PC-3 (cell line): Measurements from ENCODE around the gene WIPF3.

ENCODE experiments used
- EZH2 ChIP-seq: fragments of 300-600 bp; sonication (generic); IDR thresholded peaks from one replicate; pipeline ENCODE4 v1.6.1; 2017; ENCODE audit warnings: antibody characterized with exemption, mild to moderate bottlenecking, low read length; ENCODE audit not compliant: unreplicated experiment
- EZH2phosphoT487 ChIP-seq: fragments of 300-600 bp; sonication (generic); IDR thresholded peaks from 2 replicates; pipeline ENCODE4 v1.6.1; 2018; ENCODE audit warnings: mild to moderate bottlenecking, antibody characterized with exemption, low read length, borderline replicate concordance
- TF ChIP-seq, protein P1 (sequence below): fragments of 300-600 bp; sonication (generic); conservative IDR thresholded peaks from 2 replicates; pipeline ENCODE4 v1.5.1; 2017; ENCODE audit warnings: antibody characterized with exemption, low read depth, mild to moderate bottlenecking, low read length

DNA sequence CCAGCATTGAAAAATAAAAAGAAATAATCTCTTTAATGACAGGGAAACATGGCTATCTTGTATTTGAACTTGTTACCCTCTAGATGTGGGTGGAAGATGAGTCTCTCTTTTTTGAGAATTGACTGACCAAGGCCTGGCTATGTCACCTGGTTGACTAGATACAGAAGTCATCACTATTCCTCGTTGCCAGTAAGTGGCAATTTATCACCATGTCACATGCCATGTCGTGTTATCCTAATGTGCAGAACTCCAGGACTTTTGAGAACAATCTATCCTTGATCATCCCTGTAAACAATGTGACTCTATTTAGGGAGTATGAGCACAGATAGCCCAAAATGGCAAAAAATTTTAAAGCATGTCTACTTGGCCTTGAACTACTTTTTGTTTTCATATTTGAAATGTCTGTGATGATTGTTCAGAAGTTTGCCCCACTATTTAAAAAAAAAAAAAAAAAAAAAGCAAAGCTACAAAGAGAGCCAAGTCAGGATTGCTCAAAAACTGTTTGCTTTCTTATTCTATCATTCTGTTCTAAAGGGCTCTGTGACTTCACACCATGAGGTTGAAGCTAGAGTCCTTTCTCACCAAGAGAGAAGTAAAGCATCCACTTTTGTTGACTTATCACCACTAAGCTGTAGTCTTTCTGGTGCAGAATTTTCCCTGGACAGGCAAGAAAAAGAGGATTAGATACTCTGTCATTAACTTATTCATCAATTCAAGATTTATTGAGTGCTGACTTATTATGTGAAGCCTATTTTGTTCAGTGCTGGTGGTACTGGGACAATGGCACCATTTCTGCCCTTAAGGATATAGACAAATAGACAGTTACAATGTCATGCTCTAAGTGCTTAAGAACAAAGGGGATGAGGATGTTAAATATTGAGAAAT is 10.4 kb upstream of the WIPF3 start:
- TF ChIP-seq, protein P1, sequence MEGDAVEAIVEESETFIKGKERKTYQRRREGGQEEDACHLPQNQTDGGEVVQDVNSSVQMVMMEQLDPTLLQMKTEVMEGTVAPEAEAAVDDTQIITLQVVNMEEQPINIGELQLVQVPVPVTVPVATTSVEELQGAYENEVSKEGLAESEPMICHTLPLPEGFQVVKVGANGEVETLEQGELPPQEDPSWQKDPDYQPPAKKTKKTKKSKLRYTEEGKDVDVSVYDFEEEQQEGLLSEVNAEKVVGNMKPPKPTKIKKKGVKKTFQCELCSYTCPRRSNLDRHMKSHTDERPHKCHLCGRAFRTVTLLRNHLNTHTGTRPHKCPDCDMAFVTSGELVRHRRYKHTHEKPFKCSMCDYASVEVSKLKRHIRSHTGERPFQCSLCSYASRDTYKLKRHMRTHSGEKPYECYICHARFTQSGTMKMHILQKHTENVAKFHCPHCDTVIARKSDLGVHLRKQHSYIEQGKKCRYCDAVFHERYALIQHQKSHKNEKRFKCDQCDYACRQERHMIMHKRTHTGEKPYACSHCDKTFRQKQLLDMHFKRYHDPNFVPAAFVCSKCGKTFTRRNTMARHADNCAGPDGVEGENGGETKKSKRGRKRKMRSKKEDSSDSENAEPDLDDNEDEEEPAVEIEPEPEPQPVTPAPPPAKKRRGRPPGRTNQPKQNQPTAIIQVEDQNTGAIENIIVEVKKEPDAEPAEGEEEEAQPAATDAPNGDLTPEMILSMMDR: no peak
- TF ChIP-seq EZH2phosphoT487 (no peak), EZH2 (no peak)
